Chondrocyte (in vitro differentiated cells): ENCODE results near the gene MYOM1. TPM values are rescaled to one million over a fixed set of nuclear protein-coding genes. Genes with fewer than 3 reads are reported as not detected.
A peak's percentile ranks its signal among the peaks of the same experiment; 100 is the strongest.

Source experiments
- DNase-seq: peaks from one replicate; pipeline ENCODE4 v3.0.0; 2021; ENCODE audit warnings: mixed read lengths, low spot score
- H3K27ac Mint-ChIP-seq: one replicate; pipeline ENCODE4 v1.8.0; 2021; ENCODE audit warnings: mild to moderate bottlenecking, moderate library complexity, mixed read lengths; ENCODE audit not compliant: unreplicated experiment
- H3K27me3 Mint-ChIP-seq: 2 replicates; pipeline ENCODE4 v1.8.0; 2021; ENCODE audit warnings: low read depth, mixed read lengths
- H3K36me3 Mint-ChIP-seq: 2 replicates; pipeline ENCODE4 v1.8.0; 2021; ENCODE audit warnings: low read depth, mixed read lengths
- H3K4me1 Mint-ChIP-seq: 2 replicates; pipeline ENCODE4 v1.8.0; 2021; ENCODE audit warnings: low read depth, mild to moderate bottlenecking, mixed read lengths
- H3K4me3 Mint-ChIP-seq: one replicate; pipeline ENCODE4 v1.8.0; 2021; ENCODE audit warnings: mild to moderate bottlenecking, moderate library complexity, mixed read lengths; ENCODE audit not compliant: unreplicated experiment
- H3K9me3 Mint-ChIP-seq: 2 replicates; pipeline ENCODE4 v1.8.0; 2021; ENCODE audit warnings: low read depth, mixed read lengths
- total RNA-seq: library from RNA; stranded (reverse); gene quantifications from 3 replicates; pipeline ENCODE4 v1.2.1, GENCODE V29; 2021
- TF ChIP-seq, protein P1 (sequence below): fragments of 200-600 bp; sonication (generic); IDR thresholded peaks from 2 replicates; pipeline ENCODE4 v1.5.0; 2021; ENCODE audit warnings: antibody characterized with exemption, mild to moderate bottlenecking, moderate library complexity

Gene MYOM1
- total RNA-seq, 1 donor from 2014 or later, result 1.5 TPM

DNA sequence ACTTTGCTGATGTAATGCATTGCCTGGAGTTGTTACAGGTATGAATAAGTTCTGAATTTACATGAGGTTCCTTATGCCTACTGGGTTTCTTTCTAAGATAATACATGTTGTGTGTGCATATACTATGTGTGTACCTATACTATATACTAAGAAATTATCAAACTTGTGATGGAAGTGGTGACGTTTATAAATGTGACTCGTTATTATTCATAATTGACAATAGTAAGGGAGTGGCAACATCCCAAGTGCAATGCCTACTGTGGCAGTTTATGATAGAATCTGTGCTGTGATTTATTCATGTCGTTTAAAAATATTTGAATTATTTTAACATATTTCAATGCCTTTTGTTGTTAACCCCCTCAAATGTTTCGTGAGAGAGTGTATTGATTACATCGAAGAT lies 29.9 kb downstream of the MYOM1 start:
- Mint-ChIP-seq H3K4me1 (no peaks in the 10 kb centered on the region), H3K27me3 (peaks cover 2% of the 10 kb centered on the region), H3K9me3 (no peaks in the 10 kb centered on the region), H3K4me3 (no peak overlapping the region), H3K36me3 (no peaks in the 10 kb centered on the region), H3K27ac (no peak overlapping the region)
- TF ChIP-seq, protein P1, sequence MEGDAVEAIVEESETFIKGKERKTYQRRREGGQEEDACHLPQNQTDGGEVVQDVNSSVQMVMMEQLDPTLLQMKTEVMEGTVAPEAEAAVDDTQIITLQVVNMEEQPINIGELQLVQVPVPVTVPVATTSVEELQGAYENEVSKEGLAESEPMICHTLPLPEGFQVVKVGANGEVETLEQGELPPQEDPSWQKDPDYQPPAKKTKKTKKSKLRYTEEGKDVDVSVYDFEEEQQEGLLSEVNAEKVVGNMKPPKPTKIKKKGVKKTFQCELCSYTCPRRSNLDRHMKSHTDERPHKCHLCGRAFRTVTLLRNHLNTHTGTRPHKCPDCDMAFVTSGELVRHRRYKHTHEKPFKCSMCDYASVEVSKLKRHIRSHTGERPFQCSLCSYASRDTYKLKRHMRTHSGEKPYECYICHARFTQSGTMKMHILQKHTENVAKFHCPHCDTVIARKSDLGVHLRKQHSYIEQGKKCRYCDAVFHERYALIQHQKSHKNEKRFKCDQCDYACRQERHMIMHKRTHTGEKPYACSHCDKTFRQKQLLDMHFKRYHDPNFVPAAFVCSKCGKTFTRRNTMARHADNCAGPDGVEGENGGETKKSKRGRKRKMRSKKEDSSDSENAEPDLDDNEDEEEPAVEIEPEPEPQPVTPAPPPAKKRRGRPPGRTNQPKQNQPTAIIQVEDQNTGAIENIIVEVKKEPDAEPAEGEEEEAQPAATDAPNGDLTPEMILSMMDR, result no peak
- no peak for DNase-seq

DNA sequence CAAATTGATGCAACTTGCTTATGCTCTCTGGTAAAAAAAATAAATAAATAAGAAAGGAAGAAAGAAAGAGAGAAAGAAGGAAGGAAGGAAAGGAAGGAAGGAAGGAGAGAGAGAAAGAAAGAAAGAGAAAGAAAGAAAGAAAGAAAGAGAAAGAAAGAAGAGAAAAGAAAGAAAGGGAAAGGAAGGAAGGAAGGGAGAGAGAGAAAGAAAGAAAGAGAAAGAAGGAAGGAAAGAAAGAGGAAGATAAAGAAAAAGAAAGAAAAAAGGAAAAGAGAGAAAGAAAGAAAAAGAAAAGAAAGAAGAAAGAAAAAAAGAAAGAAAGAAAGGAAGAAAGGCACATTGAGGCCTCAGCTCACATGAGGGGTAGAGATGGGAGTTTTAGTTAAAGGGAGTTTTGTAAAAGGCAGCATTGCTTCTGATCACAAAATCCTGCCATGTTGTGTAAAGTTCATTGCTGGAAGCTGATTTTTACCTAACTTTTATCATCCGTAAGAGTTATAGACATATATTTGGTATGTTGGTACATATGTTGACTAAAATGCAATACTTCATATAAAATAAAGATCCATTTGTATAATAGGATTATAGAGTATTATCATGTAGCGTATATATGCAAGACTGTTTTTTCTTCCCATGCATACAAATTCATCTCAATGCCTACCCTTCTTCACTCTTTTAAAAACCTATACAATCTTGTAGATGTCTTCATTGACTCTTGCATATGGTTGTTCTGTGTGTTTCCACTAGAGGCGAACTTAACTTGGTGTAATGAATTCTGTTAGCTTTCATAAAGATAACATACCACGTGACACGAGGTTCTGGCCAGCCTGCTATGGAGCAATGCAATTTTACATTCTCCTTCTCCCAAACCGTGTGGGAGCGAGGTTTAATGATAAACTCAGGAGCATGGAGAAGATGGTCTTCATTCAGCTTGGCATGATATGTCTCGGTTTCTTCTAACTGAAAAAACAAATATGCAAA lies 32.8 kb downstream of the MYOM1 start:
- no peak for DNase-seq
- Mint-ChIP-seq H3K4me3 (no peak overlapping the region), H3K4me1 (no peaks in the 10 kb centered on the region), H3K9me3 (no peaks in the 10 kb centered on the region), H3K27ac (no peak overlapping the region), H3K36me3 (no peaks in the 10 kb centered on the region), H3K27me3 (no peaks in the 10 kb centered on the region)
- TF ChIP-seq, protein P1, result peak; percentile 19

DNA sequence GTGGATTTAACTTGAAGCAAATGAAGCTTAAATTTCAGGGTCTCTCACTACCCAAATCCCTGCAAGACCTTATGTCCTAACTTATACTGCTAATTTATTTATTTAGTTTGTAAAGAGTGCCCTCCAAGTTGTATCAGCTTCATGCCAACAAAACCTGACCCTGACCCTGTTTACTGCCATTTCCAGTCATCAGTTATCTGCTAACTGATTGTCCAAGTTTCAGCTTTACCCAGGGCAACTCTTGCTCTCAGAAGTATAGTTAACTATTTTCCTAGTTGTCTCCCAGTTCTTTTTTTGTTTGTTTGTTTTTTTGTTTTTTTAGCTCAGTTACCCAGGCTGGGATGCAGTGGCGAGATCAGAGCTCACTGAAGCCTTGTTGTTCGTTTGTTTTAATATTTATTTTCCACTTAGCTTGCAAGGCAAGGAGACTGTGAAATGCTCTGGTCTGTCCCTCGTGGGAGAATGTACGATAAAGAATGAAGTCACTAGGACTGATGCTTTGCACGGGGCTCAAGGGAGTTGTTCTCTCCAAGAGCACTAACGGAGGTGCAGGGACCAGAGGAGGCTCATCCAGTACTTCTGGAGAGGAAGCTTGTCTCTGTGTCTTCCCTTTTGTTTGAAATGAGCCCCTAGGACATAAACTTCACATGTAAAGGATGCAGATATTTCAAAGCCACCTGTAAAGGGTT lies 35.3 kb downstream of the MYOM1 start:
- no peak overlapping the region for H3K4me3 Mint-ChIP-seq
- H3K9me3 Mint-ChIP-seq, result no peaks in the 10 kb centered on the region
- H3K4me1 Mint-ChIP-seq, result peaks cover 15% of the 10 kb centered on the region
- TF ChIP-seq, protein P1, result no peak
- no peaks in the 10 kb centered on the region for H3K27me3 Mint-ChIP-seq
- H3K27ac Mint-ChIP-seq, result no peak overlapping the region
- DNase-seq, result no peak
- no peaks in the 10 kb centered on the region for H3K36me3 Mint-ChIP-seq

DNA sequence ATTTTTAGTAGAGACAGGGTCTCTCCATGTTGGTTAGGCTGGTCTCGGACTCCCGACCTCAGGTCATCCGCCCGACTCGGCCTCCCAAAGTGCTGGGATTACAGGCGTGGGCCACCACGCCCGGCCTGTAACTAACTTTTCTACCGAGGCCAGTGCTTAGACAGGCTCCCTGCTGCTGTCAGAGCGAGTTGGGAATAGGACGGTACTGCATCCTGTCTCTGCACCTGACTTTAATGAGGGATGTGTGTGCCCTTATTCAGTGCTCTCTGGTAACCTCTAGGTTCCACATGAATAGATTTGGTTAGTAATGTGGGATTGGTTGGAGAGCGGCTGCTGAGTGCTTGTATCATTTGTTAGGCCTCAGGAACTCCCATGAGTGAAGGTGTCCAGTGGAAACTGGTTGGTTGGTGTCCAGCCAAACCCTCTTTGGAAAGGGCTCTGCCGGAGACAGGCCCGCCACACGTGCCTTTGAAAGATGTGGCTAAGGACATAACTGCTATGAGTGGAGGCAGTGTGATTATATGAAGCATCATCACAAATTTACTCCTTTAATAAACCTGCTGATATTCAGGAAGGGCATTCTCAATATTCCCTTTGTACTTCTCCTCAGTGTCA lies 36.6 kb downstream of the MYOM1 start:
- H3K9me3 Mint-ChIP-seq, result no peaks in the 10 kb centered on the region
- no peaks in the 10 kb centered on the region for H3K36me3 Mint-ChIP-seq
- no peak overlapping the region for H3K27ac Mint-ChIP-seq

More for the DNA sequence above, 36.6 kb downstream of the MYOM1 start:
- Mint-ChIP-seq H3K27me3 (no peaks in the 10 kb centered on the region), H3K4me3 (no peak overlapping the region), H3K4me1 (peaks cover 24% of the 10 kb centered on the region)
- no peak for DNase-seq
- TF ChIP-seq, protein P1, result no peak
